ENCODE results near the gene FURIN.
"Not testable (repeated sequence)": the region's sequence is repeated elsewhere in the genome, so short reads cannot be mapped to it uniquely, and the experiment has no call there.

Gene FURIN

GRCh38 chr15:90883526-90883975, 15.2 kb downstream of the FURIN start:
- DNase-seq (ENCODE audit: low read depth): no peak

- DNase-seq (ENCODE audit: low read depth): no peak
Observed at GRCh38 chr15:90883976-90884718, 15.8 kb downstream of the FURIN start, which contains the start of gene FES. Gene FES, plus strand, starts transcription at chr15:90884504. Its CDS starts 542 bp downstream, at chr15:90885046.

- DNase-seq (ENCODE audit: low read depth): no peak
Observed at GRCh38 chr15:90884719-90885431, 16.5 kb downstream of the FURIN start.

GRCh38 chr15:90885432-90886290, 17.3 kb downstream of the FURIN start:
- peak; percentile 70 for DNase-seq (ENCODE audit: low read depth)

GRCh38 chr15:90886291-90886614, 17.9 kb downstream of the FURIN start:
- no peak for DNase-seq (ENCODE audit: low read depth)

- no peak for DNase-seq (ENCODE audit: low read depth)
Observed at GRCh38 chr15:90887037-90887481, 18.7 kb downstream of the FURIN start.

- DNase-seq (ENCODE audit: low read depth): no peak
Observed at GRCh38 chr15:90889313-90889730, 20.9 kb downstream of the FURIN start.

- DNase-seq (ENCODE audit: low read depth): no peak
Observed at GRCh38 chr15:90889736-90890456, 21.5 kb downstream of the FURIN start.

GRCh38 chr15:90890839-90891238, 22.5 kb downstream of the FURIN start:
- DNase-seq (ENCODE audit: low read depth): no peak

GRCh38 chr15:90891346-90891949, 23.1 kb downstream of the FURIN start:
- DNase-seq (ENCODE audit: low read depth): no peak

- no peak for DNase-seq (ENCODE audit: low read depth)
Observed at GRCh38 chr15:90892023-90892422, 23.6 kb downstream of the FURIN start.

GRCh38 chr15:90892498-90893174, 24.2 kb downstream of the FURIN start:
- DNase-seq (ENCODE audit: low read depth): no peak

- DNase-seq (ENCODE audit: low read depth): no peak
Observed at GRCh38 chr15:90893175-90894090, 25.0 kb downstream of the FURIN start.

- DNase-seq (ENCODE audit: low read depth): no peak
Observed at GRCh38 chr15:90895571-90896117, 27.3 kb downstream of the FURIN start.

- DNase-seq (ENCODE audit: low read depth): not testable (repeated sequence)
Observed at GRCh38 chr15:90897131-90897655, 28.8 kb downstream of the FURIN start.

GRCh38 chr15:90901175-90902039, 33.0 kb downstream of the FURIN start:
- DNase-seq (ENCODE audit: low read depth): no peak

GRCh38 chr15:90902040-90902839, 33.9 kb downstream of the FURIN start:
- DNase-seq (ENCODE audit: low read depth): peak; percentile 49
